ENCODE data around the gene SENP3.

The SENP3 gene

DNA sequence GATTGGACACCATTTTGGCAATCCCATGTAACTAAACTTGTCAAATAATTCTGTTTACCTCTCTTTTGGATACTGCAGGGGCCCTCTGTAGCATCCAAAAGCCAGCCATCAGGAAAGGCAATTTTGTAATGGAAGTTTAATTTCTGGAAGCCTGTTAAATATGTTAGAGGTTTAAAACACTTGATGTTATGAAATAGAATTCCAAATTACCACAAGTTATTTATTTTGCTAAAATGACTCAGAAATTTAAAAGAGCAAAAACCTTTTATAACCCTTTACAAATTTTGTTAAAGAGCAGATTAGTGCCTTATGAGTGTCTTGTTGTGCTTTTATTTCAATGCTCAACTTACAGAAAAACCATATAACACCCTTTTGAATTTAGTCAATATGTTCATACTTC is 32.9 kb upstream of the SENP3 start:
- TF ChIP-seq, protein P1, sequence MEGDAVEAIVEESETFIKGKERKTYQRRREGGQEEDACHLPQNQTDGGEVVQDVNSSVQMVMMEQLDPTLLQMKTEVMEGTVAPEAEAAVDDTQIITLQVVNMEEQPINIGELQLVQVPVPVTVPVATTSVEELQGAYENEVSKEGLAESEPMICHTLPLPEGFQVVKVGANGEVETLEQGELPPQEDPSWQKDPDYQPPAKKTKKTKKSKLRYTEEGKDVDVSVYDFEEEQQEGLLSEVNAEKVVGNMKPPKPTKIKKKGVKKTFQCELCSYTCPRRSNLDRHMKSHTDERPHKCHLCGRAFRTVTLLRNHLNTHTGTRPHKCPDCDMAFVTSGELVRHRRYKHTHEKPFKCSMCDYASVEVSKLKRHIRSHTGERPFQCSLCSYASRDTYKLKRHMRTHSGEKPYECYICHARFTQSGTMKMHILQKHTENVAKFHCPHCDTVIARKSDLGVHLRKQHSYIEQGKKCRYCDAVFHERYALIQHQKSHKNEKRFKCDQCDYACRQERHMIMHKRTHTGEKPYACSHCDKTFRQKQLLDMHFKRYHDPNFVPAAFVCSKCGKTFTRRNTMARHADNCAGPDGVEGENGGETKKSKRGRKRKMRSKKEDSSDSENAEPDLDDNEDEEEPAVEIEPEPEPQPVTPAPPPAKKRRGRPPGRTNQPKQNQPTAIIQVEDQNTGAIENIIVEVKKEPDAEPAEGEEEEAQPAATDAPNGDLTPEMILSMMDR (IDR thresholded peaks at IDR 0.05; ENCODE audit: low read depth, low read length): no peak
- H3K4me3 ChIP-seq (replicated peaks in 1 of 2; ENCODE audit: low read depth in 2 of 2, low read length in 2 of 2): no peak overlapping the region
- DNase-seq (ENCODE audit: low read depth in 2 of 2): no peak

DNA sequence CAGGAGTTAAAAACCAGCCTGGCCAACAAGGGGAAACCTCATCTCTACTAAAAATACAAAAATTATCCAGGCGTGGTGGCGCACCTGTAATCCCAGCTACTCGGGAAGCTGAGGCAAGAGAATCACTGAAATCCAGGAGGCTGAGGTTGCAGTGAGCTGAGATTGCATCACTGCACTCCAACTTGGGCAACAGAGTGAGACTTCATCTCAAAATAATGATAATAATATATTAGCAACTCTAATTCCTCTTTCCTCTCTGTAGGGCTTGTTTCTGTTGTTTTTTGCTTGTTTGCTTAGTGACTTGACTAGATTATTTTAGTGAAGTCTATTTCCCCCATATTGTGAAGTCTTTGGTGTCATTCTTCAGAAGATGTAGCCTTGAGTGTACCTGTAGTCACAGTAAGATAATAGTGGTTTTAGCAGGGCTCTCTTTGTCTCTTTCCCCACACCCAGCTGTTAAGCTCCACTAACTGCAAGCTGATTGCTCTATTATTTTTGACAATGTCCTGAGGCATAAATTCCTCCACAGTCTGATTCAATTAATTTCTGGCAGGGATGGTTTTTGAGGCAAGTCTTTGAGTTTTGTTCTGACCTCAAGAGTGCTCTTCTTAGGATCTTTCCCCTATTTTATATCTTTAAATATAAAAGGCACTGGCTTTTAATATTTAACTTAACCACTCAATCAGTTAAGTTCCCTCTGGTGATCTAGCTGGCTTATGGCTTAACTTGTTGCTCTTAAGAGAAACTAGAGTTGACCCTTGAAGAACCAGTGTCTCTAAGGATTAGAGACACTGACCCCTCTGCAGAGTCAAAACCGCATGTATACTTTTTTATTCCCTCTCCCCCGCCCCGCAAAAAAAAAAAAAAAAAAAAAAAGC is 31.5 kb upstream of the SENP3 start:
- no peak for DNase-seq (ENCODE audit: low read depth in 2 of 2)
- TF ChIP-seq, protein P1 (IDR thresholded peaks at IDR 0.05; ENCODE audit: low read depth, low read length): no peak
- H3K4me3 ChIP-seq (replicated peaks in 1 of 2; ENCODE audit: low read depth in 2 of 2, low read length in 2 of 2): no peak overlapping the region

GRCh38 chr17:7538050-7538449 is 23.7 kb upstream of the SENP3 start:
- TF ChIP-seq, protein P1 (IDR thresholded peaks at IDR 0.05; ENCODE audit: low read depth, low read length): no peak
- no peak for DNase-seq (ENCODE audit: low read depth in 2 of 2)
- H3K4me3 ChIP-seq (replicated peaks in 1 of 2; ENCODE audit: low read depth in 2 of 2, low read length in 2 of 2): no peak overlapping the region

DNA sequence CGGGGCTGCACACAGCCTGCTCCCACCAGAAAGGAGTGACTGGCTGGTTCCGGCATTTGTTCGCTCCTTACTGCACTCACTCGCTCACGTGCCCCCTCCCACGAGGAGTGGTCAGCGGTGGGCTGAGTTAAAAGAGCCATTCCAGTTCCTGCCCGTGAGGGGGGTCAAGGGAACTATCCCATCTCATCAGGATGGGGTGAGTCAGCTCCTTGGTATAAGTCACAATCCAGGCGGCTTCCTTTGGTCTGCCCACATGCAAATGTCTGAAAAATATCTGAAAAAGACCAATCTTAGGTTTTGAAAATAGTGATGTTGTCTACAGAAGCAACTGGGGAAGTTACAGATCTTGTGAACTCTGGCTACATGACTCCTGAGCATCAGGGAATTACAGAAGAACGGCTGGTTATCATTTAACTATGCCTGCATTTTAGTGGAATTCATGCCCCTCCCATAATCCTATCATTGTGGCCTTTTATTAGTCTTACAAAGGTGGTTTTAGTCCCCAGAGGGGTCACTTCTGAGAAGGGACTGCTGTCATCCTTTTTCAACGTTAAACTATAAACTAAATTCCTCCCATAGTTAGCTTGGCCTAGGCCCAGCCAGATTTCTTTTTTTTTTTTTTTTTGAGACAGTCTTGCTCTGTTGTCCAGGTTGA is 22.7 kb upstream of the SENP3 start:
- peak in 1 of 2 donors; percentile 14 for DNase-seq (ENCODE audit: low read depth in 2 of 2)
- TF ChIP-seq, protein P1 (IDR thresholded peaks at IDR 0.05; ENCODE audit: low read depth, low read length): no peak
- no peak overlapping the region for H3K4me3 ChIP-seq (replicated peaks in 1 of 2; ENCODE audit: low read depth in 2 of 2, low read length in 2 of 2)

DNA sequence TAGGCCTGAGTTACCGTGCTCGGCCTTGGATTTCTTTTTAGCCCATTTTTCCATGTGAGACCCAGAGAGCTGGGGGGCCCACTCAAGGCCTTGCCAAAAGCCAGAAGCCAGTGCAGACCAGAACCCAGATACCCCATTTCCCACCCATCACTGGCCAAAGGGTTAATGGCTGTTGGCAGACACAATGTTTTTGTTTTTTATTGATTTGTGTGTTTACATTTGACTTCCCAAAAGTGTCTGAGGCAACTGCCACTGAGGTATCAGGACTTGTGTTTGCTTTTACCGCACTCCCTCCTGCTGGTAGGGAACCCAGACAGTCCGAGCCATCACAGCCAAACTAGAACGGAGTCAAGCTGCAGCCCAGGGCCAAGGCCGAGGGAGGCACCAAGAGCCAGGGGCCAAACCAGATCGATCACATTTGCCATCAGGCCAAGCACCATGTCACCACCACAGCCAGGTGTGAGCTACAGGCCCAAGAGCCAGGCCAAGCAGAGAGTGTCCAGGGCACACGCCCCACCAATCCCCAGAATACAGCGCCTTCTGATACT is 20.6 kb upstream of the SENP3 start:
- no peak for DNase-seq (ENCODE audit: low read depth in 2 of 2)
- TF ChIP-seq, protein P1 (IDR thresholded peaks at IDR 0.05; ENCODE audit: low read depth, low read length): no peak
- H3K4me3 ChIP-seq (replicated peaks in 1 of 2; ENCODE audit: low read depth in 2 of 2, low read length in 2 of 2): no peak overlapping the region

DNA sequence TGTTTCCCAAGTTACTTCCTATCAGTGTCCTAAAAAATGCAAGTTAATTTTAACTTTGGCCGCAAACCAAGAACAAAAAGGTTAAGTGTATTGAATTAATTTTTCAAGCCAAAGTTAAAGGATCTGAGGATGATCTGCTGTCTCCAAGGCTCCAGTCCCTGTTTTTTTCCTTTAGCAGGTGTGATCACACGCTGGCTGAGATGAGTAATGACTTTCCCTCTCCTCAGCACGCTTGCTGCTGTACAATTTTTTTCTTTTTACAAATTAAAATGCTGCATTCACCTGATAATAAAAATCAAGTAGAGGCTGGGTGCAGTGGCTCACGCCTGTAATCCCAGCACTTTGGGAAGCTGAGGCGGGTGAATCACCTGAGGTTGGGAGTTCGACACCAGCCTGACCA is 16.8 kb upstream of the SENP3 start:
- peak in 1 of 2 donors; percentile 14 for DNase-seq (ENCODE audit: low read depth in 2 of 2)
- TF ChIP-seq, protein P1 (IDR thresholded peaks at IDR 0.05; ENCODE audit: low read depth, low read length): no peak
- H3K4me3 ChIP-seq (replicated peaks in 1 of 2; ENCODE audit: low read depth in 2 of 2, low read length in 2 of 2): no peak overlapping the region
